Measurements from ENCODE around the gene CRELD1. TPM values are rescaled to one million over a fixed set of nuclear protein-coding genes. Genes with fewer than 3 reads are reported as not detected.

Gene CRELD1
- total and polyA plus RNA-seq, 9 of the 15 experiments (the other 6 are each of a cell fraction or from before 2014, with no cell fraction given): 3.3 to 25.8 (median 16.5) TPM

GRCh38 chr3:9933561-9934234 lies at the start of gene CRELD1 (continued):
- no peak for TF ChIP-seq TSHZ1 (CRISPR knock-in tag; IDR thresholded peaks at IDR 0.05)
- TF ChIP-seq GTF2E2 (tag; IDR thresholded peaks at IDR 0.05): 0 out of 2 replicates have a peak, but pooled peaks have one; percentile 6
- peak in 1 of 2 experiments; percentile 9; a peak in 1 of 4 replicates for TF ChIP-seq UBTF (IDR thresholded peaks at IDR 0.05; ENCODE audit: borderline replicate concordance in 1 of 2, low read depth in 2 of 2, low read length in 2 of 2)
- no peak for TF ChIP-seq ZFPM2 (CRISPR knock-in tag; IDR thresholded peaks at IDR 0.05)
- TF ChIP-seq SREBF2 (CRISPR knock-in tag; IDR thresholded peaks at IDR 0.05): no peak
- no peak for TF ChIP-seq XRCC3 (IDR thresholded peaks at IDR 0.05)
- TF ChIP-seq ZNF644 (tag; IDR thresholded peaks at IDR 0.05; ENCODE audit: low read depth): peak; percentile 49; the same call in 1 of the 2 replicates
- no peak for TF ChIP-seq CREB3 (tag; conservative IDR thresholded peaks at IDR 0.05; ENCODE audit: low read depth)
- no peak for TF ChIP-seq ZNF143 (CRISPR knock-in tag; IDR thresholded peaks at IDR 0.05)
- TF ChIP-seq STAT5A (IDR thresholded peaks at IDR 0.05; ENCODE audit: borderline replicate concordance, low read length): no peak
- TF ChIP-seq JUN (IDR thresholded peaks at IDR 0.05; ENCODE audit: borderline replicate concordance, low read depth, low read length): peak; percentile 88
- peak; percentile 11; the same call in 1 of the 2 replicates for TF ChIP-seq JUN (CRISPR knock-in tag; IDR thresholded peaks at IDR 0.05; ENCODE audit: borderline replicate concordance)
- no peak for TF ChIP-seq PTTG1 (tag; IDR thresholded peaks at IDR 0.05; ENCODE audit: low read depth)
- no peak for TF ChIP-seq ZNF561 (CRISPR knock-in tag; conservative IDR thresholded peaks at IDR 0.05)
- TF ChIP-seq ZNF592 (IDR thresholded peaks at IDR 0.05): no peak
- no peak for TF ChIP-seq ZNF133 (CRISPR knock-in tag; IDR thresholded peaks at IDR 0.05)
